Measurements from ENCODE around the gene TAF6.

TAF6 gene

GRCh38 chr7:100126931-100127865 is 8.0 kb upstream of the TAF6 start, which contains the start of gene MBLAC1:
Gene MBLAC1, plus strand, starts transcription at chr7:100126967. Its CDS starts 429 bp downstream, at chr7:100127396.
- peak; percentile 95 for DNase-seq
- in situ Hi-C loops (cut with HindIII; ENCODE audit: low pct_ligation_motif_present, low pct_unique_long_range_greater_than_20kb, low sequenced_read_pairs), result no loop called here

GRCh38 chr7:100126239-100126930 is 7.2 kb upstream of the TAF6 start:
- DNase-seq, result no peak
- in situ Hi-C loops (cut with HindIII; ENCODE audit: low pct_ligation_motif_present, low pct_unique_long_range_greater_than_20kb, low sequenced_read_pairs), result no loop called here

GRCh38 chr7:100124301-100125230 is 5.4 kb upstream of the TAF6 start:
- DNase-seq, result no peak
- in situ Hi-C loops (cut with HindIII; ENCODE audit: low pct_ligation_motif_present, low pct_unique_long_range_greater_than_20kb, low sequenced_read_pairs), result no loop called here

GRCh38 chr7:100122568-100122967 is 3.4 kb upstream of the TAF6 start:
- DNase-seq, result no peak
- in situ Hi-C loops (cut with HindIII; ENCODE audit: low pct_ligation_motif_present, low pct_unique_long_range_greater_than_20kb, low sequenced_read_pairs), result no loop called here

GRCh38 chr7:100122067-100122466 is 2.9 kb upstream of the TAF6 start:
- no peak for DNase-seq
- in situ Hi-C loops (cut with HindIII; ENCODE audit: low pct_ligation_motif_present, low pct_unique_long_range_greater_than_20kb, low sequenced_read_pairs), result no loop called here

GRCh38 chr7:100120733-100121036 is 1.5 kb upstream of the TAF6 start:
- in situ Hi-C loops (cut with HindIII; ENCODE audit: low pct_ligation_motif_present, low pct_unique_long_range_greater_than_20kb, low sequenced_read_pairs), result no loop called here
- DNase-seq, result no peak

GRCh38 chr7:100119970-100120732 is 993 bp upstream of the TAF6 start:
- in situ Hi-C loops (cut with HindIII; ENCODE audit: low pct_ligation_motif_present, low pct_unique_long_range_greater_than_20kb, low sequenced_read_pairs), result no loop called here

GRCh38 chr7:100118388-100119071 is 628 bp downstream of the TAF6 start:
- in situ Hi-C loops (cut with HindIII; ENCODE audit: low pct_ligation_motif_present, low pct_unique_long_range_greater_than_20kb, low sequenced_read_pairs), result no loop called here
- peak; percentile 62 for DNase-seq

More at GRCh38 chr7:100119970-100120732, 993 bp upstream of the TAF6 start:
- peak; percentile 70 for DNase-seq

- DNase-seq, result no peak
- in situ Hi-C loops (cut with HindIII; ENCODE audit: low pct_ligation_motif_present, low pct_unique_long_range_greater_than_20kb, low sequenced_read_pairs), result no loop called here
These were observed 4.1 kb downstream of the TAF6 start for GRCh38 chr7:100115026-100115425.

- in situ Hi-C loops (cut with HindIII; ENCODE audit: low pct_ligation_motif_present, low pct_unique_long_range_greater_than_20kb, low sequenced_read_pairs), result no loop called here
- no peak for DNase-seq
These were observed 7.2 kb downstream of the TAF6 start for GRCh38 chr7:100111914-100112313.

GRCh38 chr7:100111156-100111555 is 8.0 kb downstream of the TAF6 start:
- no peak for DNase-seq
- in situ Hi-C loops (cut with HindIII; ENCODE audit: low pct_ligation_motif_present, low pct_unique_long_range_greater_than_20kb, low sequenced_read_pairs), result no loop called here

- in situ Hi-C loops (cut with HindIII; ENCODE audit: low pct_ligation_motif_present, low pct_unique_long_range_greater_than_20kb, low sequenced_read_pairs), result no loop called here
- DNase-seq, result no peak
These were observed 9.5 kb downstream of the TAF6 start for GRCh38 chr7:100109521-100110163.

- DNase-seq, result no peak
- in situ Hi-C loops (cut with HindIII; ENCODE audit: low pct_ligation_motif_present, low pct_unique_long_range_greater_than_20kb, low sequenced_read_pairs), result no loop called here
These were observed 11.3 kb downstream of the TAF6 start for GRCh38 chr7:100107890-100108289.

GRCh38 chr7:100107125-100107737 is 11.9 kb downstream of the TAF6 start:
- in situ Hi-C loops (cut with HindIII; ENCODE audit: low pct_ligation_motif_present, low pct_unique_long_range_greater_than_20kb, low sequenced_read_pairs), result no loop called here
- no peak for DNase-seq

GRCh38 chr7:100106633-100107032 is 12.5 kb downstream of the TAF6 start:
- in situ Hi-C loops (cut with HindIII; ENCODE audit: low pct_ligation_motif_present, low pct_unique_long_range_greater_than_20kb, low sequenced_read_pairs), result no loop called here
- no peak for DNase-seq

- no peak for DNase-seq
- in situ Hi-C loops (cut with HindIII; ENCODE audit: low pct_ligation_motif_present, low pct_unique_long_range_greater_than_20kb, low sequenced_read_pairs), result no loop called here
These were observed 13.6 kb downstream of the TAF6 start for GRCh38 chr7:100105534-100105933.

Data from ACHN (cell line).